ENCODE results near the gene PILRA. TPM values are rescaled to one million over a fixed set of nuclear protein-coding genes. Genes with fewer than 3 reads are reported as not detected.
"Not testable (repeated sequence)": the region's sequence is repeated elsewhere in the genome, so short reads cannot be mapped to it uniquely, and the experiment has no call there.

PILRA gene
- total RNA-seq, 1 donor from 2014 or later: 2.0 TPM

DNA sequence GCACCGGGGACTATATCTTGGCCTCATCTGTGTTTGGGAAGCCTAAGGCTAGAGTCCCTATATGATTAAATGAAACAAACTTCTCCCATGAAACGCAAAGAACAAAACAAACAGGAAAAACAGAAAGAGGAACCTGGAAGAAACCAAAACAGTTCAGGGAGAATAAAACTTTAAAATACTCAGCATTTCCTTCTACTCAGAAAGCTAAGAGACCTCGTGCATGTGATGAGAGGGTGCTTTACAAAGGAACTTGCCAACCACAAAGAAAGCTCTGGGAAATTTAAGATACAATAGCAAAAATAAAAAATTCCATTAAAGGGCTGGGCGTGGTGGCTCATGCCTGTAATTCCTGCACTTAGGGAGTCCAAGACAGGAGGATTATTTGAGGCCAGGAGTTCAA, 6.9 kb downstream of the PILRA start:
- DNase-seq (ENCODE audit: low read depth): no peak

GRCh38 chr7:100381531-100382233, 8.4 kb downstream of the PILRA start:
- not testable (repeated sequence) for DNase-seq (ENCODE audit: low read depth)

DNA sequence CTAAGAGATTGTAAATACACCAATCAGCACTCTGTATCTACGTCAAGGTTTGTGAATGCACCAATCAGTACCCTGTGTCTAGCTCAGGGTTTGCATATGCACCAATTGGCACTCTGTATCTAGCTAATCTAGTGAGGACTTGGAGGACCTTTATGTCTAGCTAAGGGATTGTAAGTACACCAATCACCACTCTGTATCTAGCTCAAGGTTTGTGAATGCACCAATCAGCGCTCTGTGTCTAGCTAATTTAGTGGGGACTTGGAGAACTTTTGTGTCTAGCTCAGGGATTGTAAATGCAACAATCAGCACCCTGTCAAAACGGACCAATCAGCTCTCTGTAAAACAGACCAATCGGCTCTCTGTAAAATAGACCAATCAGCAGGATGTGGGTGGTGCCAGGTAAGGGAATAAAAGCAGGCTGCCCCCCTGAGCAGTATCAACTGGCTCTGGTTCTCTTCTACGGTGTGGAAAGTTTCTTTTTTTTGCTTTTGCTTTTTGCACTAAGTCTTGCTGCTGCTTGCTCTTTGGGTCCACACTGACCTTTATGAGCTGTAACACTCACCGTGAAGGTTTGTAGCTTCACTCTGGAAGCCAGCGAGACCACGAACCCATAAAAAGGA, 9.1 kb downstream of the PILRA start:
- DNase-seq (ENCODE audit: low read depth): peak; percentile 48

- no peak for DNase-seq (ENCODE audit: low read depth)
These were observed 11.5 kb downstream of the PILRA start for GRCh38 chr7:100384628-100385294.

DNA sequence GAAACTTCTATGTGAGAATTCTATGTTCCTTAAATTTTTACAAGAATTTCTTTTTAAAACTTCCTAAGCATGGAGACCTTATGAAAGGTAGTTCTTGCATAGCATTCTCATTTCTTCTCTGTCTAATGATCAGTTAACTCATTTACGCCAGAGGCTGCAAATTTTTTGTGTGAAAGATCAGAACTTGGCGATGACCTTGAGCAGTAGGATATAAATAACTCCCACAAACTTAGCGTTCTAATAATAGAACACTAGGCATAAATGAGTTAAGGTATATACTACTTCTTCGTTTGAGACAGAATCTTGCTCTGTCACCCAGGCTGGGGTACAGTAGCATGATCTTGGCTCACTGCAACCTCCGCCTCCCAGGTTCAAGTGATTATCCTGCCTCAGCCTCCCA, 13.7 kb downstream of the PILRA start:
- DNase-seq (ENCODE audit: low read depth): no peak

- no peak for DNase-seq (ENCODE audit: low read depth)
These were observed 14.4 kb downstream of the PILRA start for GRCh38 chr7:100387695-100388094.

DNA sequence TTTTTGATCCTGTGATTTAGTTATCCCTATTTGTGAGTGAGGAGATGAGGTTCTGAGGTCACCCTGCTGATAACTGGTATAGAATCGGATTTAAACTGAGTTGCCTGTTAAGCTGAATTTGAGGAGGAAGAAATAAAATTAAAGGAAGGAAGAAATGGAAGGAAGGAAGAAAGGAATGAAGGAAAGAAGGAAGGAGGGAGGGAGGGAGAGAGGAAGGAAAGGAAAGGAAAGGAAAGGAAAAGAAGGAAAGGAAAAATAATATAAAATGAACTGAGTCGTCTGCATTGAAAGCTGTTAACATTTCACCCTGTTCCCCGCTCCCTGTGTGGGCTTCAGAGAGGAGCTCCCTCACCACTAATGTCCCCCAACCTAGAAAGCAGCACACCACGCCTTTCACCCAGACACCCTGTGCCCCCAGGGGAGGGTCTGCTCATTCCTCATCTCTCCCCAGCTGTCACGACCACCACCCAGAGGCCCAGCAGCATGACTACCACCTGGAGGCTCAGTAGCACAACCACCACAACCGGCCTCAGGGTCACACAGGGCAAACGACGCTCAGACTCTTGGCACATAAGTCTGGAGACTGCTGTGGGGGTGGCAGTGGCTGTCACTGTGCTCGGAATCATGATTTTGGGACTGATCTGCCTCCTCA, 16.3 kb downstream of the PILRA start:
- DNase-seq (ENCODE audit: low read depth): no peak

- no peak for DNase-seq (ENCODE audit: low read depth)
These were observed 17.2 kb downstream of the PILRA start for GRCh38 chr7:100390286-100391009.

GRCh38 chr7:100393233-100393905, 20.1 kb downstream of the PILRA start:
- DNase-seq (ENCODE audit: low read depth): no peak

DNA sequence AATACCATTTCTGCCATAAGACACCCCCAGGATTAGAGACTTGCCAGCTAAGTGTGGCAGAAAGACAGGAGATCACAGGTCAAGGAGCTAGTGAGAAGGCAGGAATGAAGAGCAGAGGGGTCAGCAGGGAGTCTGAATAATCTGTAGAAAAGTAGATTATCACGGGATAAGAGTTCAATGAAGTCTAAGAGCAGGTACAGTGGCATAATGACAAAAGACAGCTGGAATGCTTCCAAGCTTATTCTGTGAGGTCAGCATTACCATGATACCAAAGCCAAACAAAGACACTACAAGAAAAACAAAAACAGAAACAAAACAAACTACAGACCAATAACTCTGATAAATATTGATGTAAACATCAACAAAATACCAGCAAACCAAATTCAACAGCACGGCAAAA, 20.8 kb downstream of the PILRA start:
- no peak for DNase-seq (ENCODE audit: low read depth)

DNA sequence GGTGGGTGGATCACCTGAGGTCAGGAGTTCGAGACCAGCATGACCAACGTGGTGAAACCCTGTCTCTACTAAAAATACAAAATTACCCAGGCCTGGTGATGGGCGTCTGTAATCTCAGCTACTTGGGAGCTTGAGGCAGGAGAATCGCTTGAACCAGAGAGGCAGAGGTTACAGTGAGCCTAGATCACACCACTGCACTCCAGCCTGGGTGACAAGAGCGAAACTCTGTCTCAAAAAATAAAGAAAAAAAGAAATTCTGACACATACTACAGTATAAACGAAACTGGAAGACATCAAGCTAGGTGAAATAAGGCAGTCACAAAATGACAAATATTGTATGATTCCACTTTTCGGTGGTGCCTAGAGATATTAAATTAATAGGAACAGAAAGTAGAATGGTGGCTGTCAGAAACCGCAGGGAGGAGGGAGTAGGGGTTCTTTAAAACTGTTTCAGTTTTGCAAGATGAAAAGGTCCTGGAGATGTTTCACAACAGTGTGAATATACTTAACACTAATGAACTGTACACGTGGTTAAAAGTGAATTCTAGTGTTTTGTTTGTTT, 23.2 kb downstream of the PILRA start:
- DNase-seq (ENCODE audit: low read depth): no peak

DNA sequence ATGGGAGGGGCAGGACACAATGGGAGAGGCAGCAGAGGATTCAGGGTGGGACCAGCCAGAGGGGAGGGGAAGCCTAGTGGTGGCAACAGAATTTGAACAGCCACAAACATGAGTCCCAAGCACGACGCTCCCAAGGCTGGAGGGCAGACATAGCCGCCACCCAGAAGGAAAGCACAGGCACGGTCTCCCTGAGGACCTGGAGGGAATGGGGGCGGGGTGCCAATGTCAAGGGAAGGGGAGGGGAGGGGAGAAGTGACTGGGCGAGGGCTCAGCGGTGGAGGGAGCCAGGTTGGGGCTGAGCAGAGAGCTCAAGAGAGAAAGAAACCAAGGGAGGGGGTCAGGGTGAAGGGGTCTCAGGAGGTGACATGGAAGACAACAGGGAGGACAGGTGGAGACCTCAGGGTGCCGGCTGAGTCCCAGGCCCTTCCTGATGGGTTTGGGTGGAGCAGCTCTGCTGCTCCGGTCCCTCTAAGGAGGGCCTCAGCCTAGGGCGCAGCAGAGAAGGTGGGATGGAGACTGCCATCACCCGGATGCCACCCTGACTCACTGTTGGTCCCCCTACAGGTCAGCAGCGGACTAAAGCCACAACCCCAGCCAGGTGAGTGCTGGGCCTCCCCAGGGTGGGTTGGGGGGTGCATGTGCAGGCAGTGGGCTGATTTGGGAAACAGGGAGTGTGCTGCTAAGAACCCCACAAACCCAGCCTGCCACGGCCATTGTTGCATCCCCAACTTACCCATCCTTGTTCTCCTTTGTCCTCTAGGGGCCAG, 24.2 kb downstream of the PILRA start:
- no peak for DNase-seq (ENCODE audit: low read depth)

DNA sequence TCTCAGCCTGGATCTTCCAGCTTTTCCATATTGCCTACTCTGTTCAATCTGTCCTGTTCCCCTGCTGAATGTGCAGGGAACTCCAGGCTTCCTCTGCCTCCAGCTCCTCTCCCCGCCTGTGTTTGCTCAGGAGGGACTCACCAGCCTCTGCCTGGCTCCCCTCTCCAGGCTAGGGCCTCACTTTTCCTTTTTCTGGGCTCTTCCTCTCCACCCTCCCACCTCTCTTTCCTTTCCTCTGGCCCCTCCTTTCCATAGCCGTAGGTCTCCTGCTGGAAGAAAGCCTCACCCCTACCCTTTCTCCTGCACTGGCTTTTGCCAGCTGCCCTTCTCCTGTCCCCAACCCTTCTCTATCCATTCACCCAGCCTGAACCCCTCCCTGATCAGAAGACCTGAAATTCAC, 25.0 kb downstream of the PILRA start:
- DNase-seq (ENCODE audit: low read depth): no peak

GRCh38 chr7:100400041-100400440, 26.8 kb downstream of the PILRA start:
- DNase-seq (ENCODE audit: low read depth): no peak

DNA sequence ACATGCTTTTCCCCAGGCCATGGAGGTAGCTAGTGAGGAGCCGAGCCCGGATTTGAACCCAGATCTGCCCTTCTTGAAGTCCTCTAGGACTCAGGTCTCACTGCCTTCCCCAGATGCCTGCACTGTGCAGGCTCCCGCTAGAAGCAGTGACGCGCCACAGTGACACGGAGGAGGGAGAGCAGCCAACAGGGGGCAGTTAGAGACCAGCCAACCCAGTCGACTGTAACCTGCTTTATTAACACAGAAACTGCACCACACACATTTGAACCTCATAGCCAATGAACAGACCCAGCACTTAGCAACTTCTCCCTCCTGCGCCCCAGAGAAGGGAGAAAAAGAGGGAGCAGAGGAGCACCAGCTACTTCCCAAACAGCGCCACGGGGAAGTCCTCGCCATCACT, 27.4 kb downstream of the PILRA start:
- DNase-seq (ENCODE audit: low read depth): no peak

DNA sequence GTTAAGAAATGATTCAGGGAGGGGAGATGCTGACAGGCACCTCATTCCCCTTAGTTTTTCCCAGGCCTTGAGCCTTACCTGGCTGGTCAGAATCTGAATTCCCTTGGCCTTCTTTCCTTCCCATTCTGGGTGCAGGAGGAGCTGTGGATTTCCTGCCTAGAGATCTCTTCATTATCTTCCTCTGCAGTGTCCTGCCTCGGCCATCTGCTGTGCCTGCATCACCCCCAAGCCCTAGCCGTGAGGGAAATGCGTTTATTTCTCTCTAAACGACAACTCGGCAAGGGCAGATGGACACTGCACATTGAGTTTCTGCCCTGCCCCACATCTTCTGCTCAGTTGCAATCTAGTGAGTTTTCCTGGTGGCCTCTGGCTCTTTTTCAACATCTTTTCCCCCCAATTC, 28.5 kb downstream of the PILRA start:
- no peak for DNase-seq (ENCODE audit: low read depth)

DNA sequence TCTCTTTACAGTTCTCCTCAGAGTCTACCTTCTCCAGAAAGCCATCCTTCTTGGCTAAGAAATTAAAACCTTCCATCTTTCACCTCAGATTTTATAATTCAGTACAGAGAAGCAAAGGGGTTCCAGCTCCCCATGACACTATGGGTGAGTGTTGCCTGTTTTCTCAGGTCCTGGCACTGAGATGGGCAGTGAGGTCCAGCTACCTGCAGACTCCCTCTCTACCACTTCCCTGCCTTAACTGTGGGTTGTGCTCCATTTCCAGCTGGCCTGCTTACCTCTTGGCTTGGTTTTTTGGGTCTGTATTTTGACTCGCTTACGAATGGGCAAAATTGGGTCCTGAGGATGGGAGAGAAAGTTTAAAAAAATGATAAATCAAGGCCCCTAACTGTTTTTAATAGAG, 29.0 kb downstream of the PILRA start:
- no peak for DNase-seq (ENCODE audit: low read depth)

- peak; percentile 87 for DNase-seq (ENCODE audit: low read depth)
These were observed 33.5 kb downstream of the PILRA start for GRCh38 chr7:100406767-100407166.

- DNase-seq (ENCODE audit: low read depth): peak; percentile 78
These were observed 34.2 kb downstream of the PILRA start for GRCh38 chr7:100407285-100408180.

All from renal cortical epithelial cell (primary cell).